HG03565 (cell line): ENCODE results near the gene KAZN.

ENCODE experiments used
- ATAC-seq: cut with Tn5 transposase; IDR thresholded peaks from one replicate; pipeline ENCODE4 v1.9.1; 2021; ENCODE audit warnings: mild to moderate bottlenecking, moderate library complexity; ENCODE audit not compliant: unreplicated experiment

The KAZN gene

GRCh38 chr1:15158506-15159165 lies 560.2 kb downstream of the KAZN start:
- no peak for ATAC-seq

- no peak for ATAC-seq
Observed at GRCh38 chr1:15159166-15159555, 560.7 kb downstream of the KAZN start.

DNA sequence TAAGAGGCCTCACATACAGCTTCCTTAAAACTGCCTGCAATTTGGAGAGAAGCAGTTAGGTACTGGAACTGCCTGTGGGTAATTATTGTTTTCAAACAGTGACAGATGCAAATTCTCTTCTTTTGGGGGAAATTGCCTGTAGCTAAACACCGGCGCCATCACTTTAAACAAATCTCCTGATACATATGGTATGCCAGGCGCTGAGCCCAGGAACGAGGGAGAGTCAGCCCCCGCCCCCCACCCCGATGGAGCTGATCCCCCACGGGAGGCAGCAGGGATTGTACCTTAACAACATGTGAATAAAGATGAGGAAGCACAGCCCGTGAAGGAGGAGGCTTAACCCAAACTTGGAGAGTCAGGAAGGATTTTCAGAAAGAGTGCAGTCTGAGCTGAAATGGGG lies 562.1 kb downstream of the KAZN start:
- no peak for ATAC-seq

- ATAC-seq, result no peak
Observed at GRCh38 chr1:15167386-15167785, 568.9 kb downstream of the KAZN start.
